Measurements from ENCODE around the gene SEC31A.

- no peak for TF ChIP-seq EZH2 (IDR thresholded peaks at IDR 0.05; ENCODE audit: borderline replicate concordance)
- TF ChIP-seq, protein P1, sequence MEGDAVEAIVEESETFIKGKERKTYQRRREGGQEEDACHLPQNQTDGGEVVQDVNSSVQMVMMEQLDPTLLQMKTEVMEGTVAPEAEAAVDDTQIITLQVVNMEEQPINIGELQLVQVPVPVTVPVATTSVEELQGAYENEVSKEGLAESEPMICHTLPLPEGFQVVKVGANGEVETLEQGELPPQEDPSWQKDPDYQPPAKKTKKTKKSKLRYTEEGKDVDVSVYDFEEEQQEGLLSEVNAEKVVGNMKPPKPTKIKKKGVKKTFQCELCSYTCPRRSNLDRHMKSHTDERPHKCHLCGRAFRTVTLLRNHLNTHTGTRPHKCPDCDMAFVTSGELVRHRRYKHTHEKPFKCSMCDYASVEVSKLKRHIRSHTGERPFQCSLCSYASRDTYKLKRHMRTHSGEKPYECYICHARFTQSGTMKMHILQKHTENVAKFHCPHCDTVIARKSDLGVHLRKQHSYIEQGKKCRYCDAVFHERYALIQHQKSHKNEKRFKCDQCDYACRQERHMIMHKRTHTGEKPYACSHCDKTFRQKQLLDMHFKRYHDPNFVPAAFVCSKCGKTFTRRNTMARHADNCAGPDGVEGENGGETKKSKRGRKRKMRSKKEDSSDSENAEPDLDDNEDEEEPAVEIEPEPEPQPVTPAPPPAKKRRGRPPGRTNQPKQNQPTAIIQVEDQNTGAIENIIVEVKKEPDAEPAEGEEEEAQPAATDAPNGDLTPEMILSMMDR (IDR thresholded peaks at IDR 0.05; ENCODE audit: poor library complexity): peak; percentile 9
These were observed at the start of gene SEC31A for GRCh38 chr4:82890901-82891706.
